ENCODE measurements around the gene ZGPAT. TPM values are rescaled to one million over a fixed set of nuclear protein-coding genes. Genes with fewer than 3 reads are reported as not detected.

Gene ZGPAT
- total and polyA plus RNA-seq, 2 of the 13 experiments (the other 11 are each of a cell fraction or from before 2014, with no cell fraction given): 23.0 to 41.9 TPM

GRCh38 chr20:63746751-63747315 is 39.0 kb downstream of the ZGPAT start:
- POLR2A ChIA-PET: interaction anchor here (1.2 to 5.1 kb wide), 2 partner anchors 9 to 39 kb away, joined by 4 to 28 read pairs; partner anchors contain the start of genes ARFRP1, LIME1, SLC2A4RG and ZGPAT
- H3K27me3 ChIP-seq (ENCODE audit: control insufficient read depth in 1 of 2, insufficient read depth in 2 of 2, low read length in 2 of 2): no peaks in the 10 kb centered on the region
- TF ChIP-seq HNRNPK (IDR thresholded peaks at IDR 0.05; ENCODE audit: low read depth, low read length, poor library complexity, severe bottlenecking) (peak; percentile 37), ZNF225 (CRISPR knock-in tag; IDR thresholded peaks at IDR 0.05) (0 out of 2 replicates have a peak, but pooled peaks have one; percentile 21), CHCHD3 (CRISPR knock-in tag; IDR thresholded peaks at IDR 0.05) (peak; percentile 92), AGO1 (IDR thresholded peaks at IDR 0.05; ENCODE audit: low read depth, low read length, poor library complexity, severe bottlenecking) (peak; percentile 90), DR1 (CRISPR knock-in tag; IDR thresholded peaks at IDR 0.05) (0 out of 2 replicates have a peak, but pooled peaks have one; percentile 43), HOXA3 (CRISPR knock-in tag; IDR thresholded peaks at IDR 0.05) (peak; percentile 16; the same call in 1 of the 2 replicates), POLR2A (IDR thresholded peaks at IDR 0.05; ENCODE audit: insufficient read depth in 1 of 2, low read depth in 2 of 2, low read length in 2 of 2) (peak in 1 of 2 experiments; percentile 2; a peak in 1 of 4 replicates), RBM39 (IDR thresholded peaks at IDR 0.05; ENCODE audit: low read depth, low read length, poor library complexity, severe bottlenecking) (peak; percentile 11), ZNF180 (CRISPR knock-in tag; IDR thresholded peaks at IDR 0.05; ENCODE audit: borderline replicate concordance, low read depth) (no peak), MXD1 (CRISPR knock-in tag; IDR thresholded peaks at IDR 0.05) (0 out of 2 replicates have a peak, but pooled peaks have one; percentile 1), GABPB1 (CRISPR knock-in tag; IDR thresholded peaks at IDR 0.05) (no peak), ZBTB33 (CRISPR knock-in tag; IDR thresholded peaks at IDR 0.05) (peak; percentile 96), AGO2 (optimal IDR thresholded peaks at IDR 0.05; ENCODE audit: low read depth, low read length) (peak; percentile 70), RXRB (CRISPR knock-in tag; IDR thresholded peaks at IDR 0.05; ENCODE audit: borderline replicate concordance) (no peak), ZHX1 (CRISPR knock-in tag; IDR thresholded peaks at IDR 0.05; ENCODE audit: low read depth) (peak; percentile 65; the same call in 1 of the 2 replicates), ZFYVE20 (CRISPR knock-in tag; IDR thresholded peaks at IDR 0.05; ENCODE audit: borderline replicate concordance, low read depth) (0 out of 2 replicates have a peak, but pooled peaks have one; percentile 49), ZNF629 (CRISPR knock-in tag; conservative IDR thresholded peaks at IDR 0.05) (no peak)

More at GRCh38 chr20:63746751-63747315, 39.0 kb downstream of the ZGPAT start:
- H3K27ac ChIP-seq (ENCODE audit: extremely low read length, insufficient read depth, low read length): no peak overlapping the region
- DNase-seq (ENCODE audit: low spot score) (no peak), FAIRE-seq (no peak), ATAC-seq (peak; percentile 1)
- no peak overlapping the region for H3K9ac ChIP-seq (ENCODE audit: insufficient read depth, low read depth, low read length)
- no peaks in the 10 kb centered on the region for H3K9me3 ChIP-seq (ENCODE audit: low read length)
- in situ Hi-C loops (cut with HindIII; ENCODE audit: extremely low pct_ligation_motif_present, low pct_unique_long_range_greater_than_20kb): no loop called here
- BruUV-seq (replicated peaks): no TSS peak
- H3K4me2 ChIP-seq (ENCODE audit: low read depth, low read length): peak overlapping the region; percentile 16; the same call in 1 of the 2 replicates
- WGBS (ENCODE audit: low lambda C conversion rate): 92% methylated on average over 46 of the region's 47 CpGs
- H2AFZ ChIP-seq (ENCODE audit: low read length): no peak overlapping the region
- H3K4me1 ChIP-seq (ENCODE audit: insufficient read depth, low read length): peaks cover 78% of the 10 kb centered on the region
- intact Hi-C loops (cut with micrococcal nuclease; ENCODE audit: unreplicated experiment): loop anchor here (10.0 kb wide), 1 partner anchor 118 kb away; the partner anchor contains the start of genes ABHD16B and TPD52L2
- CTCF ChIA-PET (ENCODE audit: low intra/inter-chr PET ratio, low total read pairs): no interaction called here
- no peak overlapping the region; a peak in 1 of 6 replicates for H3K4me3 ChIP-seq (replicated peaks in 1 of 3; ENCODE audit: insufficient read depth in 1 of 3, low read depth in 2 of 3, low read length in 3 of 3)
- H3K79me2 ChIP-seq (ENCODE audit: insufficient read depth, low read length): peaks cover 2% of the 10 kb centered on the region
- H4K20me1 ChIP-seq (ENCODE audit: insufficient read depth, low read length): no peaks in the 10 kb centered on the region
- H3K36me3 ChIP-seq (replicated peaks in 1 of 2; ENCODE audit: control insufficient read depth in 1 of 2, insufficient read depth in 2 of 2, low read length in 2 of 2): peaks cover 16 to 20% of the 10 kb centered on the region in 2 experiments; a peak in 4 of 5 replicates
